ENCODE measurements around the gene TEAD1.

GRCh38 chr11:12807621-12808020, 133.4 kb downstream of the TEAD1 start:
- no peak for TF ChIP-seq POLR2AphosphoS5 (IDR thresholded peaks at IDR 0.05)
- no peak for TF ChIP-seq CTCF (IDR thresholded peaks at IDR 0.05)

All from gastroesophageal sphincter (tissue), 3 donors.